ENCODE results near the gene ATP2A3. TPM values are rescaled to one million over a fixed set of nuclear protein-coding genes. Genes with fewer than 3 reads are reported as not detected.

Gene ATP2A3
- total RNA-seq, 2 experiments from 2014 or later = 289 to 297 TPM

DNA sequence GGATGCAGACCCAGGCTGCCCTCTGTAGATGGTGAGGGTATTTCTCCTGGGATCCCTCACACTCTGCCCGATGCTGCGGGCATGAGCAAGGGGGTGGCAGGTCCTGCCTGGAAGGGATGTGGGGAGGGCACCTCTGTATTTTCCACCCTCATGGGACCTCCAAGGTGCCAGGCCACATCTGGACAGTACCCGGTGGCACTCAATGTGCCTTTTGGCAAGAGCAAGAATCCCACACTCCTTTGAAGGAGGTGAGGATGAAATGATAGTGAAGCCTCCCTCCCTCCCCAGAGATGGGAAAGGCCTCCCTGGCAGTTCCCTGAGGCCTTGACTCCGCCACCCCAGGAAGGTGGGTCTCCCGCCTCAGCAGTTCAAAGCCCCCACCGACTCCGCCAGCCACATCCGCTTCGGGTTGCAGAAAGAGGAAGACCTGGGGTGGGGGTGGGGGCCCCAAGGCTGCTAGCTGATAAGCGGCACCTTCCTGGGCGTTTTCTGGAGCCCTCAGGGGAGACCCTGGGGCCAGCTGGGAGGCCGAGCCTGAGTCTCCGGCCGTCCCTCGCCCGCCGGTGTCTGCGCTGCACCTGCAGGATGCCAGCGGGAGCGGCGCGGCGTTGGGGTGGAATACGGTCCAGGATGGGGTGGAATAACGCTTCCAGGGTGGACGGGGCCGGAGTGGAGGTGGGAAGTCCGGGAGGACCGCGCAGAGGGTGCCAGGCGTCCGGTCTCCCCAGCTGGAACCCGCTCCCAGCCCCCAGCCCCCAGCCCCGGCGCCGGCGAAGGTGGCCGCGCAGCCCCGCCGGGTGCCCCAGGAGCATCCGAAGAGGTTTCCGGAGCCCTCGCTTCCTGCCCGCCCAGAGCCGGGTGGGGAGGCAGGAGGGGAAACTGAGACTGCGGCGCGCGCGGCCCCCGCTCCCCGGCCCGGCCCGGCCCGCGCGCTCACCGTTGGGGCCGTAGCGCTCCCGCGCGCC is 718 bp downstream of the ATP2A3 start:
- peaks cover 17% of the 10 kb centered on the region for H3K36me3 Mint-ChIP-seq
- peaks cover 45% of the 10 kb centered on the region for H3K4me1 Mint-ChIP-seq
- peak overlapping the region; percentile 98 for H3K4me3 Mint-ChIP-seq
- H3K9me3 Mint-ChIP-seq = no peaks in the 10 kb centered on the region
- POLR2A ChIA-PET = interaction anchor here (0.7 to 4.3 kb wide), 5 partner anchors 15 to 180 kb away, joined by 3 to 28 read pairs (median 5); partner anchors contain the start of genes CYB5D2, NCBP3, P2RX1 and ZZEF1
- peak; percentile 85 for DNase-seq
- H3K27me3 Mint-ChIP-seq = peaks cover 3% of the 10 kb centered on the region
- ATAC-seq (ENCODE audit: low read depth) = peak; percentile 49
- peak overlapping the region; percentile 76 for H3K27ac Mint-ChIP-seq

DNA sequence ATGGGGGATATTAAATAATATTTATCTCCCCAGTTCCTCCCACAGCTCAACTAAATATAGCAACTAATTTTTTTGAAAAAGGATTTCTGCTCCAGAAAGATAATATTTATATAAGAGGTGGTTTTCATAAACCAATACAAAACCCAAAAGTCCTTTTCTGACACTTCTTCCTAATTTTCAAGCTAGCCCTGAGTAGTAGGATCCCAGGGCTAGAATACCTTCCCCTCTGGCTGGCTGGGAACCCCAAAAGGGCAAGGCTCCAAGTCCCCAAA is 1.3 kb downstream of the ATP2A3 start:
- POLR2A ChIA-PET = interaction anchor here (0.8 to 4.3 kb wide), 4 partner anchors 14 to 180 kb away, joined by 3 to 28 read pairs (median 14); partner anchors contain the start of genes CYB5D2, P2RX1 and ZZEF1
- Mint-ChIP-seq H3K9me3 (no peaks in the 10 kb centered on the region), H3K36me3 (peaks cover 17% of the 10 kb centered on the region), H3K27me3 (peaks cover 3% of the 10 kb centered on the region), H3K27ac (peak overlapping the region; percentile 76), H3K4me3 (peak overlapping the region; percentile 98), H3K4me1 (peaks cover 45% of the 10 kb centered on the region)
- DNase-seq (no peak), ATAC-seq (ENCODE audit: low read depth) (no peak)

DNA sequence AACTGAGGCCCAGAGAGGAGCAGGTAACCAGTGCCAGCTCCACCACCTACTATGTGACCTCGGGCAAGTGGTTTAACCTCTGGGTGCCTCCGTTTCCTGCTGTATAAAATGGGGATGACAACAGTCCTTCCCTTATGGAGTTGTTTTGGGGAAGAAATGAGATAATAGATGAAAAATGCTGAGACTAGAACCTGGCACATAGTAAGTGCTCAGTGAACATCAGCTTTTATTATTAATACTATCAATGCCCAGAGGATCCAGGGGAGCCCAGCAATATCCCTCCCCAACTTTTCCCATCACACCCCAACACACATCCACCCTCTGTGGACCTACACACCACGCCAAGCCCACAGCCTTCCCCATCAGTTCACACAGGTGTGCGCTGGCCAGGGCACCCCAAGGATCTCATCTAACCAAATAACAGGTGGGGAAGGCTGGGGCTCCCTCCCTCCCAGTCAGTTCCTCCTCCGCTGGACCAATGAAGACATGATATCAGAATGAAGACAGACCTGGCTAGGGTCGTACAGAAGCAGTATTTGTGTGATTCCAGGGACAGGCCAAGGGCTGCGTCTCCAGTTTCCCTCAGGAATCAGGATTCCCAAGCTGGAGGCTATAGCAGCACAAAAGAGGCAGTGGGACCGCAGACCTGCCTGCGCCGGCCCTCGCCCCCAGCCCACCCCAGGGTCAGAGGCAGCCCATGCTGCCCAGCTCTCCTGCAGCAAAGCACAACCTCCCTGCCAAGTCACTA is 1.8 kb downstream of the ATP2A3 start:
- no peak for ATAC-seq (ENCODE audit: low read depth)
- DNase-seq = no peak
- H3K27me3 Mint-ChIP-seq = peaks cover 3% of the 10 kb centered on the region
- peaks cover 49% of the 10 kb centered on the region for H3K4me1 Mint-ChIP-seq
- peak overlapping the region; percentile 86 for H3K27ac Mint-ChIP-seq
- peaks cover 17% of the 10 kb centered on the region for H3K36me3 Mint-ChIP-seq
- POLR2A ChIA-PET = interaction anchor here (0.6 to 3.5 kb wide), 5 partner anchors 10 to 181 kb away, joined by 3 to 23 read pairs (median 5); partner anchors contain the start of genes CYB5D2 and ZZEF1
- peak overlapping the region; percentile 98 for H3K4me3 Mint-ChIP-seq
- H3K9me3 Mint-ChIP-seq = no peaks in the 10 kb centered on the region

DNA sequence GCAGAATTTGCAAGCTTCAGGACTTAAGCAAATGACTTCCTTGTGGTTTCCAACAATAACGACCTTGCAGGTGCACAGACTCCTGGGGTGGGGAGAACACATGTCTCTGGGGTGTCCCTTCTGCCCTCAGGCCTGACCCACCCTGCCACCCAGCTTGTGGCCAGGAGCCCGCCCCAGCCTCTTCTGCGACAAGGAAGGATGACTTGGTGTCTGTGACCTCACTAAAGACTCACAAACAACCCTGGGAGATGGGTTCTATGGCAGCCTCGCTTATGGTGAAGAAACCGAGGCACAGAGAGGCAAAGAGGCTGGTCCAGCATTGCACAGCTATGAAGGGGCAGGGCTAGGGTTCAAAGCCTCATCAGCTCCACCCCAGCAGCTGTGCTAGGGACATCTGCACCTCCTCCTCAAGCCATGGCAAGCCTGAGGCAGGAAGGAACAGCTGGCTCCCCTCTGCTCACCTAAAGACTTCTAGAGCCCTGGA is 2.6 kb downstream of the ATP2A3 start:
- DNase-seq = peak; percentile 48
- Mint-ChIP-seq H3K36me3 (peaks cover 18% of the 10 kb centered on the region), H3K27ac (peak overlapping the region; percentile 86), H3K4me3 (peak overlapping the region; percentile 98), H3K27me3 (no peaks in the 10 kb centered on the region), H3K4me1 (peaks cover 56% of the 10 kb centered on the region), H3K9me3 (no peaks in the 10 kb centered on the region)
- ATAC-seq (ENCODE audit: low read depth) = no peak
- POLR2A ChIA-PET = interaction anchor here (0.7 to 1.1 kb wide), 4 partner anchors 11 to 25 kb away, joined by 3 to 5 read pairs (median 4); no protein-coding TSS in a partner anchor

DNA sequence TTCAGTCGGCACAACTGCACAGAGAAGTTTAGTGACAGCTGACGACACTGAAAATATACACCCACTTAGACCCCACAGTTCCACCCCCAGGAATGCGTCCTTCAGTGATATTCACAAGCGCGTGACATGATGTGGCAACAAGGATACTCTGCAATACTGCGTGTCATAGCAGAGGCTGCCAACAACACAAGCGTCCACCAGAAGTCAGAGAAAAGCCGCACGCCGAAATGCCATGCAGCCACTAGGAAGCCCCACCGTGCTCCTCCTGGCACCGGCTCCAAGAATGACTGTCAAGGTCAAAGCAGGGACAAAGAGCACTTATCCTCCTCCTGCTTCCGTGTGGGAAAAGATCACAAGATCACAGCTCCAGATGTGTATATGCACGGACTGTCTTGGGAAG is 3.5 kb downstream of the ATP2A3 start:
- H3K27me3 Mint-ChIP-seq = no peaks in the 10 kb centered on the region
- no peaks in the 10 kb centered on the region for H3K9me3 Mint-ChIP-seq
- H3K36me3 Mint-ChIP-seq = peaks cover 18% of the 10 kb centered on the region
- peaks cover 54% of the 10 kb centered on the region for H3K4me1 Mint-ChIP-seq
- H3K27ac Mint-ChIP-seq = peak overlapping the region; percentile 52
- POLR2A ChIA-PET = interaction anchor here (0.7 kb wide), 1 partner anchor 17 kb away, joined by 4 read pairs; no protein-coding TSS in a partner anchor
- no peak for DNase-seq
- H3K4me3 Mint-ChIP-seq = peak overlapping the region; percentile 98
- no peak for ATAC-seq (ENCODE audit: low read depth)

DNA sequence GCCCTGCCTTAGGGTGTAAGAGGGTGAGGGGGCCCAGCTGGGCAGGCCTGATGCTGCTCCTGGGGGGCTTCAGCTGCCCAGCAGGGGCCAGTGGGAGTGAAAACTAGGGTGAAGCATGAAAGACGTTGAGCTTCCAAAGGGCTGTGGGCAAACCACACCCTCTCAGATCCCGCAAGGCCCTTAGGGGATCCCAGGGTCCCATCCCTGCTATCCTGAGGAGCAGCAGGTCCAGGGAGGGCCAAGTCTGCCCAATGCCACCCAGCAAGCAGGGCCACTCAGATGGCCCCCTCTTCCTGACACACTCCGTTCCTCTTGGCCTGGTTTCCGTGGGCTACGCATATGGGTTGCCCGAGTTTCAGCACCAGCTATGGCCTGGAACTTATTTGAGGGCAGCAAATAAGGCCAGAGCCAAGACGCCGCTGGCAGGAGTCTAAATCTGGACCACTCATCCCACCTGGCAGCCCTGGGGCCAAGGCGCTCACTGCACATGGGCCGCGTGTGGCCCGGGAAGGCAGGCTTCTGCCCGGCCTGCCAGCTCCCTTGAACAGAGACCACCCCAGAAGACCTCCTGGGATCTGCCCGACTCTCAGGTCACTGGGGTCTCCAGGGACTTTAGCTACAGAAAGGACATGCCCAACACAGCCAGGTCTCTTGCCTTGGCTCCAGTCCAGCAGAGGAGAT is 4.2 kb downstream of the ATP2A3 start:
- Mint-ChIP-seq H3K4me1 (peaks cover 49% of the 10 kb centered on the region), H3K27ac (peak overlapping the region; percentile 25), H3K4me3 (peak overlapping the region; percentile 98), H3K9me3 (no peaks in the 10 kb centered on the region), H3K36me3 (peaks cover 18% of the 10 kb centered on the region), H3K27me3 (no peaks in the 10 kb centered on the region)
- POLR2A ChIA-PET = no interaction called here
- no peak for DNase-seq
- no peak for ATAC-seq (ENCODE audit: low read depth)

DNA sequence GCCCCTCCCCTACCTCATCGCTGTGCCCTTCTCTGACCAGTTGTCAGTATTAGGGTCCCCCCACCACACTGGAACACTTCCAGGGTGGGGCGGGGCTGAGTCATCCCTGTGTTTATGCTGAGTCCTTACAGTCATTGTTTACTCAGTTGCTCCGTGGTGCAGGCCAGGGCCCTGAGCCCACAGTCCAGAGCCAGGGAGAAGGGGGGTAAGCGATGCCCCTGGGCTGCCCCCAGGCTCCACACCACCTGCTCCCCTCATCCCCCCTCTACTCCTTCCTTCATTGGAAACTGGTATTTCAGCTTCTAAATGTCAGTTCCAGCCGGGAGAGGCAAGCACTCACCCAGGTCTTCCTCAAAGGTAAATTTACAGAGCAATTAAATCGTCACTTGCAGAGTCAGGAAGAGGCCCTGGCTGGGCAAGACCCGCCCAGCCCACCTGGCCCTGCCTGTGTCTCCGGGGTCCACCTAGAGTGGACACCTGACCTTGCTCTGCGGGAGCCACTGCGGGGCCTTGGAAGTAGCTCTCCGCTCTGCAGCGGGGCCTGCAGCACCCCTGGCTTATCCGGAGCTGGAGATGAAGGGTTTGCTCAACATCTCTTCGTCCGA is 4.8 kb downstream of the ATP2A3 start:
- POLR2A ChIA-PET = interaction anchor here (0.5 kb wide), 1 partner anchor 33 kb away, joined by 4 read pairs; no protein-coding TSS in a partner anchor
- Mint-ChIP-seq H3K36me3 (peaks cover 18% of the 10 kb centered on the region), H3K4me3 (no peak overlapping the region), H3K9me3 (no peaks in the 10 kb centered on the region), H3K27ac (peak overlapping the region; percentile 59), H3K4me1 (peaks cover 49% of the 10 kb centered on the region), H3K27me3 (no peaks in the 10 kb centered on the region)
- ATAC-seq (ENCODE audit: low read depth) (no peak), DNase-seq (no peak)

DNA sequence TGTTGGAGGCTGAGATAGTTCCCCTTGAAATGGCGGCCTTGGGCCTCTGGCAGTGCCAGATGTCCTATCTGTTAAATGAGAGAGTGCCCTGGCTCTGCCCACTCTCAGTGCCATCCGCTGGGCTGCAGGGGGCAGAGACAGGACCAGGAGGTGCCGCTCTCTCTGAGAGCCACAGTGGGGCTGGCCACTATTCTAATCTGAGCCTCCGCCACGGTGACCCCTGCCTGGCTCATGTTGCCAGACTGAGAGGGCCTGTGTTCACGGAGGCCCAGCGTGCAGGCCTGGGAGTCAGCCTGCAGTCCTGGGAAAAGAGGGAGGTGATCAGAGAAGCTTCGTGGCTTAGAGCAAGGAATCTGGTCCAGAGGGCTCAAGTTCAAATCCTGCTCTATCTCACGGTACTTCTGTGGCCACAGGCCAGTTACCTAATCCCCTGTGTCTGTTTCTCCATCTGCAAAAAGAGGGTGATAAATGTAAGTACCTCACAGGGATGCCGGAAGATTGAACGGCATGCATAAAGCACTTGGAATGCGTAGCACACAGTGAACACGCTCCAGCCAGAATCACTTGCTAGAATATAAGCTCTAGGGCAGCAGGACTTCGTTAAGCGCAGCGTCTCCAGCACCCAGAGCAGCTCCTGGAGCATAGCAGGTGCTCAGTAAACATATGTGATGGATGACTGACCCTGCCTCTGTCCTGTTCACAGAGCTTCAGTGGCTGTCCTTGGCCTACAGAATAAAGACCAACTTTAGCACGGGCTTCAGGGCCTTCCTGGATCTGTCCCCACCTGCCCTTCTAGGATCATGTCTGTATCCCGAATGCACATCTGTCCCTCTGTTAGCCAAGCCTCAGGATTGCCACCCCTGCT is 6.3 kb downstream of the ATP2A3 start:
- peaks cover 14% of the 10 kb centered on the region for H3K36me3 Mint-ChIP-seq
- peaks cover 45% of the 10 kb centered on the region for H3K4me1 Mint-ChIP-seq
- ATAC-seq (ENCODE audit: low read depth) = no peak
- H3K27me3 Mint-ChIP-seq = no peaks in the 10 kb centered on the region
- H3K9me3 Mint-ChIP-seq = no peaks in the 10 kb centered on the region
- DNase-seq = no peak
- peak overlapping the region; percentile 56 for H3K27ac Mint-ChIP-seq
- H3K4me3 Mint-ChIP-seq = no peak overlapping the region
- POLR2A ChIA-PET = no interaction called here

DNA sequence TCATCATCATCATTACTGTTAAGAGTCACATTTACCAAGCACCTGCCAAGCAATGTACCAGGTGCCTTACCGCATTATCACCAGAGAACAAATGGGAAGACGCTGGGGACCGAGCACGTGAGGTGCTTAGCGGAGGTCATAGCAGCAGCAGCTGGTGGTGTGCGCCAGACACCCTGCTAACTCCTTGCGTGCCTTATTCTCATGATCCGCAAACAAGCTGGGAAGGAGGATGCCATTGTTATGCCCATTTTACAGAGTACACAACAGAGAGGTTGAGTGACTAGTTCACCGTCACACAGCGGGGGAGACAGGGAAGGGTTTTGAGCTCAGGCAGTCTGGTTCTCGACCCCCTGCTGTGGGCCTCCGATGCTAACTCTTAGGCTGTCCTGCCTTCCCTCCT is 7.3 kb downstream of the ATP2A3 start:
- no peak for DNase-seq
- Mint-ChIP-seq H3K27me3 (no peaks in the 10 kb centered on the region), H3K4me1 (peaks cover 36% of the 10 kb centered on the region), H3K9me3 (no peaks in the 10 kb centered on the region), H3K27ac (peak overlapping the region; percentile 6), H3K4me3 (no peak overlapping the region), H3K36me3 (peaks cover 8% of the 10 kb centered on the region)
- no peak for ATAC-seq (ENCODE audit: low read depth)
- POLR2A ChIA-PET = interaction anchor here (1.0 to 1.3 kb wide), 2 partner anchors 8 to 43 kb away, joined by 3 to 4 read pairs; partner anchors contain the start of gene ATP2A3

DNA sequence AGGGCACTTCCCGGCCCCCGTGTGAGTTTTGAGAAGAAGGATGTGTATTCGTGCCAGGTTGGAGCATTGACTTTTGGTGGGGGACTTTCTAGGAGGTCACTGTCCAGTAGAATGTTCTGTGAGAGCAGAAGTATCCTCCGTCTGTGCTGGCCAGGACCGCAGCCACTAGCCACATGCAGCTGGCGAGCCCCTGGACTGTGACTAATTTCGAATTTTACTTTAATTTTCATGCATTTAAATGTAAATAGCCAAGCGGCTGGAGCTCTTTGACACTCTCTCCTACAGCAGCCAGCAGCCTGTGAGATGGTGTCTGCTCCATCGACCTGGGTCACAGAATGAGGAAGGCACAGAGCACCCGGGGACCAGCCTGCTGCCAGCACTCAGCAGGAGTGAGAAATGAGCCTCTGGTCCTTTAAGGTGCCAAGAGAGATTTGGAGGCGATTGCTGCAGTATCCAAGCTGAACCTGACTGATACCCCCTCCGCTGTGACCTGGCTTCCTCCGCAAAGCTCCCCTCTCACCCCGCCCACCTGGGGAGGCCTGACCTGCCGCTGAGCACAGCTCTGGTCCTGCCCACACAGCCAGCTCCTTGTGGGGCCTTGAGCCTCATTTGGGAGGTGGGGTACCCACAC is 7.8 kb downstream of the ATP2A3 start:
- Mint-ChIP-seq H3K36me3 (peaks cover 5% of the 10 kb centered on the region), H3K27ac (peak overlapping the region; percentile 6), H3K27me3 (no peaks in the 10 kb centered on the region), H3K9me3 (no peaks in the 10 kb centered on the region), H3K4me1 (peaks cover 30% of the 10 kb centered on the region), H3K4me3 (no peak overlapping the region)
- POLR2A ChIA-PET = interaction anchor here (1.0 to 1.3 kb wide), 2 partner anchors 9 to 42 kb away, joined by 3 to 4 read pairs; partner anchors contain the start of gene ATP2A3
- no peak for DNase-seq
- ATAC-seq (ENCODE audit: low read depth) = no peak

DNA sequence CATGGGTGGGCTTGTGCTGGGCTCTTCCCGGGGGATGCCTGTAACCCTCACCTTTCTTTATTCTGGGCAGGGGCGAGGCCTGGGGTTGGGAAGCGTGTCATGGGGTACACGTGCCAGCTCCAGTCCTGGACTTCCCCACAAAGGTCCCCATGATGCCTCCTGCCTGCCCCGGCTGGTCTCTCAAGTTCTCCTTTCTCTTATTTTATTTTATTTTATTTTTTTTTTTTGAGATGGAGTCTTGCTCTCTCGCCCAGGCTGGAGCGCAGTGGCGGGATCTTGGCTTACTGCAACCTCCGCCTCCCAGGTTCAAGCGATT is 8.6 kb downstream of the ATP2A3 start:
- H3K36me3 Mint-ChIP-seq = peaks cover 5% of the 10 kb centered on the region
- no peaks in the 10 kb centered on the region for H3K9me3 Mint-ChIP-seq
- POLR2A ChIA-PET = no interaction called here
- no peak overlapping the region for H3K27ac Mint-ChIP-seq
- H3K4me1 Mint-ChIP-seq = peaks cover 23% of the 10 kb centered on the region
- no peak for ATAC-seq (ENCODE audit: low read depth)
- no peaks in the 10 kb centered on the region for H3K27me3 Mint-ChIP-seq
- DNase-seq = no peak
- H3K4me3 Mint-ChIP-seq = no peak overlapping the region

Measured in activated naive CD8-positive, alpha-beta T cell treated with anti-CD3 and anti-CD28 coated beads, Interleukin-2, amount 10 ng/mL, durations not matched to agents 7 days and 5 days (primary cell).